ENCODE data around the gene HINT3.
"Not testable (repeated sequence)": the region's sequence is repeated elsewhere in the genome, so short reads cannot be mapped to it uniquely, and the experiment has no call there.

HINT3 gene

DNA sequence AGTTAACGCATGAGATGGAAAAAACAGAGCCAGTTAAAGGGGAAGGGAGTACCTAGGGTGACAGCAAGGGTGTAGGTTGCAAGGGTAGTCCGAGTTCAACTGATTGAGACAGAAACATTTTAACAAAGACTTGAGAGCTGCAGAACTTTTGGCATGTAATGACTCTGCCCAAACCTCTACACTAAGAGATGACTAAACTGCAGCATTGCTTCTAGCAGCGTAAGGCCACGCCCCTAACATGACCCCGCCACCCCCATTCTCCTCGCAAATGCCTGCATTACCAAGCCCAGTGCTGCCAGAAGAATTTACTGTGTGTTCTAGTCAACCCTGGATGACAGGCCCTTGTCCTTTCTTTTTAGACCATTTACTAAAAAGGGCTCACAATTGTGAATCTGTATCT, 6.3 kb upstream of the HINT3 start:
- Histone ChIP-seq H3K9me3 (ENCODE audit: insufficient read depth, low read length) (no peaks in the 10 kb centered on the region), H3K9ac (ENCODE audit: low read length) (no peak overlapping the region), H3K4me2 (ENCODE audit: low read depth, low read length, poor library complexity, severe bottlenecking) (no peak overlapping the region), H4K20me1 (ENCODE audit: low read depth, low read length) (no peaks in the 10 kb centered on the region), H3K27me3 (ENCODE audit: low read length) (no peaks in the 10 kb centered on the region), H3K27ac (ENCODE audit: low read depth, low read length) (no peak overlapping the region), H3K9me2 (replicated peaks; ENCODE audit: insufficient read depth, low read length) (no peaks in the 10 kb centered on the region), H3K4me3 (ENCODE audit: insufficient read depth, low read length, poor library complexity, severe bottlenecking) (no peak overlapping the region), H2AFZ (ENCODE audit: low read depth, low read length, severe bottlenecking) (no peak overlapping the region), H3K79me2 (ENCODE audit: insufficient read depth, low read length) (no peaks in the 10 kb centered on the region), H3K36me3 (ENCODE audit: low read length) (no peaks in the 10 kb centered on the region), H3F3A (ENCODE audit: insufficient read depth) (no peaks in the 10 kb centered on the region)
- TF ChIP-seq, protein P1, sequence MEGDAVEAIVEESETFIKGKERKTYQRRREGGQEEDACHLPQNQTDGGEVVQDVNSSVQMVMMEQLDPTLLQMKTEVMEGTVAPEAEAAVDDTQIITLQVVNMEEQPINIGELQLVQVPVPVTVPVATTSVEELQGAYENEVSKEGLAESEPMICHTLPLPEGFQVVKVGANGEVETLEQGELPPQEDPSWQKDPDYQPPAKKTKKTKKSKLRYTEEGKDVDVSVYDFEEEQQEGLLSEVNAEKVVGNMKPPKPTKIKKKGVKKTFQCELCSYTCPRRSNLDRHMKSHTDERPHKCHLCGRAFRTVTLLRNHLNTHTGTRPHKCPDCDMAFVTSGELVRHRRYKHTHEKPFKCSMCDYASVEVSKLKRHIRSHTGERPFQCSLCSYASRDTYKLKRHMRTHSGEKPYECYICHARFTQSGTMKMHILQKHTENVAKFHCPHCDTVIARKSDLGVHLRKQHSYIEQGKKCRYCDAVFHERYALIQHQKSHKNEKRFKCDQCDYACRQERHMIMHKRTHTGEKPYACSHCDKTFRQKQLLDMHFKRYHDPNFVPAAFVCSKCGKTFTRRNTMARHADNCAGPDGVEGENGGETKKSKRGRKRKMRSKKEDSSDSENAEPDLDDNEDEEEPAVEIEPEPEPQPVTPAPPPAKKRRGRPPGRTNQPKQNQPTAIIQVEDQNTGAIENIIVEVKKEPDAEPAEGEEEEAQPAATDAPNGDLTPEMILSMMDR (IDR thresholded peaks at IDR 0.05; ENCODE audit: insufficient read depth, low read length, poor library complexity, severe bottlenecking), result no peak
- no peak for TF ChIP-seq EZH2phosphoT487 (conservative IDR thresholded peaks at IDR 0.05; ENCODE audit: low read length)

DNA sequence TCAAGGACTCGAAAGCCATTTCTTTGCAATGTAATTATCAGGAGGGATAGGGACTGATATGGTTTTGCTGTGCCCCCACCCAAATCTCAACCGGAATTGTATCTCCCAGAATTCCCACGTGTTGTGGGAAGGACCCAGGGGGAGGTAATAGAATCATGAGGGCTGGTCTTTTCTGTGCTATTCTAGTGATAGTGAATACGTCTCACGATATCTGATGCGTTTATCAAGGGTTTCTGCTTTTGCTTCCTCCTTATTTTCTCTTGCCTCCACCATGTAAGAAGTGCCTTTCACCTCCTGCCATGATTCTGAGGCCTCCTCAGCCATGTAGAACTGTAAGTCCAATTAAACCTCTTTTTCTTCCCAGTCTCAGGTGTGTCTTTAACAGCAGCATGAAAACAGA, 5.9 kb upstream of the HINT3 start:
- H3K36me3 ChIP-seq (ENCODE audit: low read length); H3K9ac ChIP-seq (ENCODE audit: low read length); H4K20me1 ChIP-seq (ENCODE audit: low read depth, low read length); H3K27ac ChIP-seq (ENCODE audit: low read depth, low read length); H3K79me2 ChIP-seq (ENCODE audit: insufficient read depth, low read length); H3F3A ChIP-seq (ENCODE audit: insufficient read depth); H3K9me3 ChIP-seq (ENCODE audit: insufficient read depth, low read length); H2AFZ ChIP-seq (ENCODE audit: low read depth, low read length, severe bottlenecking); H3K9me2 ChIP-seq (replicated peaks; ENCODE audit: insufficient read depth, low read length); H3K4me2 ChIP-seq (ENCODE audit: low read depth, low read length, poor library complexity, severe bottlenecking); H3K27me3 ChIP-seq (ENCODE audit: low read length); H3K4me3 ChIP-seq (ENCODE audit: insufficient read depth, low read length, poor library complexity, severe bottlenecking): not testable (repeated sequence)

DNA sequence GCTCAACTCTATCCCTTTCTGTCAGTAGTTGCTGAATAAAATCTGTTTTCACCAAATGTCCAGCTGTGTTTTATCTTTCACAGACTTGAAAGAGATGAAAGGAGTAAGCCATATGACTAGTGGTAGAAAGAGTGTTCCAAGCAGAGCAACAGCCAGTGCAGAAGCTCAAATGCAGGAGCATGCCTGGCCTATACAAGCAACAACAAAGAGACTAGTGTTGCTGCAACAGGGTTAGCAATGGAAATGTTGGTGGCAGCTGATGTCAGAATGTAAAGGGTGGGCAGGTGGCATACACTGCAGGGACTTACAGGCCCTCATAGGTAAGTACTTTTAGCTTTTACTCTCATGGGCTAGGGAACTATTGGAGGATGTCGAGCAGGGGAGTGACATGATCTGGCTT, 5.2 kb upstream of the HINT3 start:
- no peak overlapping the region for H2AFZ ChIP-seq (ENCODE audit: low read depth, low read length, severe bottlenecking)
- H3F3A ChIP-seq (ENCODE audit: insufficient read depth), result no peaks in the 10 kb centered on the region

DNA sequence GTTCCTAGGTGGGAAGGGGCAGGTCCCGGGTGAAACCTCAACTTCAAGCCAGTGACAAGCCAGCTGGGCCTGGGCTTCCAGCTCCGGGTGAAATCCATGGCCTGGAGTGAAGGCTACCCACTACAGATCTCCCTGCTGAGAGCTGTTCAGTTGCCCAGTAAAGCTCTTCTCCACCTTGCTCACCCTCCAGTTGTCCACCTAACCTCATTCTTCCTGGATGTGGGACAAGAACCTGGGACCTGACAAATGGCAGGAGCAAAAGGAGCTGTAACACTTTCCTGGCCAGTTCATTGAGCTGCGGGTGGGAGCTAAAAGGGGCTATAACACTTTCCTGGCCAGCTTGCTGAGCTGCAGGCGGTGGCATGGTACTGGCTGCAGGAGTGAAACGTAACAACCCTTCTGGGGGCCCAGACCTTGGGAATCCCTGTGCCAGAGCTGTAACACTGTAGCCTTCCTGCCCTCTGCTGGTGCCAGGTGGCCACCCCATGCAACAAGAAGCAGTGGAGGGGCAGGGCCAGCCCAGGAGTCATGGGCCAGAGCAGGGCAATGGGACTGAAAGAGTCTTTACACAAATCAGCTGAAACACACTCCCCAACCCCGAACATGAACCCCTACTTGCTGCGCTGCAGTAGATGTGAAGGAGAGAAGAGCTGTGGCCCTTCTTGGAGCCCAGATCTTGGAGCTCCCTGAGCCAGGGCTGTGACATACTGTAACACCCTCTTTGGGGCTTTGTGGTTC, 3.6 kb upstream of the HINT3 start:
- H3K9ac ChIP-seq (ENCODE audit: low read length), result no peak overlapping the region
- no peak overlapping the region for H2AFZ ChIP-seq (ENCODE audit: low read depth, low read length, severe bottlenecking)

More for the DNA sequence above, 5.2 kb upstream of the HINT3 start:
- Histone ChIP-seq H4K20me1 (ENCODE audit: low read depth, low read length) (no peaks in the 10 kb centered on the region), H3K9me2 (replicated peaks; ENCODE audit: insufficient read depth, low read length) (no peaks in the 10 kb centered on the region), H3K79me2 (ENCODE audit: insufficient read depth, low read length) (no peaks in the 10 kb centered on the region), H3K9me3 (ENCODE audit: insufficient read depth, low read length) (no peaks in the 10 kb centered on the region), H3K9ac (ENCODE audit: low read length) (no peak overlapping the region), H3K4me2 (ENCODE audit: low read depth, low read length, poor library complexity, severe bottlenecking) (no peak overlapping the region), H3K36me3 (ENCODE audit: low read length) (no peaks in the 10 kb centered on the region), H3K27me3 (ENCODE audit: low read length) (no peaks in the 10 kb centered on the region), H3K27ac (ENCODE audit: low read depth, low read length) (no peak overlapping the region), H3K4me3 (ENCODE audit: insufficient read depth, low read length, poor library complexity, severe bottlenecking) (no peak overlapping the region)
- TF ChIP-seq EZH2phosphoT487 (conservative IDR thresholded peaks at IDR 0.05; ENCODE audit: low read length), result no peak
- TF ChIP-seq, protein P1 (IDR thresholded peaks at IDR 0.05; ENCODE audit: insufficient read depth, low read length, poor library complexity, severe bottlenecking), result no peak

More for the DNA sequence above, 3.6 kb upstream of the HINT3 start:
- Histone ChIP-seq H3K4me2 (ENCODE audit: low read depth, low read length, poor library complexity, severe bottlenecking) (no peak overlapping the region), H3K9me3 (ENCODE audit: insufficient read depth, low read length) (no peaks in the 10 kb centered on the region), H3K36me3 (ENCODE audit: low read length) (no peaks in the 10 kb centered on the region), H3K27ac (ENCODE audit: low read depth, low read length) (no peak overlapping the region), H3K9me2 (replicated peaks; ENCODE audit: insufficient read depth, low read length) (no peaks in the 10 kb centered on the region), H3F3A (ENCODE audit: insufficient read depth) (no peaks in the 10 kb centered on the region), H3K27me3 (ENCODE audit: low read length) (no peaks in the 10 kb centered on the region), H3K79me2 (ENCODE audit: insufficient read depth, low read length) (no peaks in the 10 kb centered on the region), H3K4me3 (ENCODE audit: insufficient read depth, low read length, poor library complexity, severe bottlenecking) (no peak overlapping the region), H4K20me1 (ENCODE audit: low read depth, low read length) (no peaks in the 10 kb centered on the region)
- TF ChIP-seq EZH2phosphoT487 (conservative IDR thresholded peaks at IDR 0.05; ENCODE audit: low read length), result no peak
- TF ChIP-seq, protein P1 (IDR thresholded peaks at IDR 0.05; ENCODE audit: insufficient read depth, low read length, poor library complexity, severe bottlenecking), result no peak
